GM12873 (cell line): ENCODE results near the gene SEMA6D.

Experiments
- CTCF ChIP-seq: IDR thresholded peaks from 2 replicates; pipeline ENCODE4 v1.5.1; 2012; ENCODE audit warnings: low read depth, mild to moderate bottlenecking, moderate library complexity, low read length, control low read depth; ENCODE audit not compliant: insufficient read depth; ENCODE audit errors: missing control alignments

SEMA6D gene

DNA sequence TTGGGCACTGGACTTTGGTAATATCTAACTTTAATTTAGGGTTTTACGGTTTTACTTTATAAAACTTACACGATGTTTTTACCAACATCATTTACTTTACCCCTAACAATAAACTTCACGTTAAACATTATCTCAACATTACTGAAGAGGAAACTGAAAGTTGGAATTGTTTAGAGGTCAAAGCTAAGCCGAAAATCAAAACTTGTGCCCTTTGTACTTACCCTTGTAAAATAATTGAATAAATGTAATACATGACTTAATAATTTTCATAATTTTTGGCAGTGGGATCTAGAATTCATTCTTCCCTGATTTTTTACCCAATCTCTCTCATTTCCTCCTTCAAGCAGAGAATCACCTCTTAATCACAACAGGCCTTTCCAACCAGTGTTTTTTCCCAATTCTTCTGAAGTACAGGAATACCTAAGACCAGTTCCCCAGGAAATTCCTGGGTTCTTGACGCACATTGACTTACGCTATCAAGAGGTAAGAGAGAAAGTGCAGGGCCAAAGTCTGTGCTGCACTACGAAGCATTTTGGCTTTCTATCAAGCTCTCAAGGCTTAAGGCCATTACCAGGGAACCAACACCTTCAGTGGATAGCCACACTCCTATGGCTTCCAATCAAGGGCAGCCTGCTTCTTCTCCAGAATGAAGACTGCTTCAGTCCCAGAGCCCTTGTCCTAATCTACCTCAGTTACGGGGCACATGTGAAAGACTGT, 11.9 kb upstream of the SEMA6D start:
- no peak for TF ChIP-seq CTCF

- no peak for TF ChIP-seq CTCF
These were observed 9.9 kb upstream of the SEMA6D start for GRCh38 chr15:47707391-47707790.

DNA sequence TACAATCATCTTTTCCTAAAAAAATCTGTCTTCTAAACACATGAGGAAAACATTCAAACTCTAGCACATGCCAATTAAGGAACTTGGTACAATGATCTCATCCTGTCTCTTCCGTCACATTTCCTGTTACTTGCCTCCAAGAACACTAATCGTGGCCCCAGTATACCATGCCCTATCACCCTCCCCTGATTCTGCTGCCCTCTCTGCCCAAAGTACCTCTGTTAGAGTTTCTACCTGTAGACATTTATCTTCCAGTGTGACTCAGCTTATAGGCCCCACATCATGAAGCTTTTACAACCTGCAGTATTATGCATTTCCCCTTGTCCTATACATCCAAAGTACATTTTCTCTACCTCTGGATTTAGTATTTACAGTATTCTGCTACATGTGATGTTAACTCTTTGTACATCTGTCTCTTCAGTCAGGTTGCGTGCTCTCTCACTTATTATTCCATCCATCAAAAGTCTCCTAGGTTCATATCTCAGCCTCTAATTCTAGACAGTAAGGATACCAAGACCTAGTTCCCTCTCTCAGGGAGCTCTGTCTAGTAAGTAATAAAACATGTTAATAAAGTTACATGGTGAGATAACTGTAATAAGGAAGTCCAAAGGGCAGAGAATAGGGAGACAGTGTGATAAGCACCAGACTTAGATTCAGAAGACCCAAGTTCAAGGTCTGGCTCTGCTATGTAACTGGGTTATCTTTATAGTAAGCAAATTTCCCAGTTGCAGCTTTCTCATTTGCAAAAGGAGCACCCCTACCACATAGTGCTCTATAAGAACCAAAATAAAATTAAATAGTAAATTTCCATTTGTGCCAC, 8.9 kb upstream of the SEMA6D start:
- no peak for TF ChIP-seq CTCF

DNA sequence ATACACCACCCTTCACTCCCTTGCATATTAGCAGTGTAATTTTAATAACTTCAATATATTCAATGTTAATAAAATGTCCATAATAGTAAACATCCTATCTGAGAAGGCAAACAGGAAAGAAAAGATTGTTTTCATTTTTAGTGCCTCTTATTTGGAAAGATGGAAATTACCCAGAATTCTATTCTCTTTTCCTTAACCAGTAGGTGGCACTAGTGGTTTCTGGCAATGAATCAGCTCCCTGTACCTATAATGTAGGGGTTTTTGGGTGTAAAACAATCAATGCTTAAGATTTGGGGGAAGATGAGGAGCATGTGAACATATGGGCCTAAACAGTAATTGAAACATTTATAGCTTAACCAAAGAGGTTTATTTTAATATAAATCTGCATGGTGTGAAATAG, 5.7 kb upstream of the SEMA6D start:
- TF ChIP-seq CTCF: peak; percentile 48

DNA sequence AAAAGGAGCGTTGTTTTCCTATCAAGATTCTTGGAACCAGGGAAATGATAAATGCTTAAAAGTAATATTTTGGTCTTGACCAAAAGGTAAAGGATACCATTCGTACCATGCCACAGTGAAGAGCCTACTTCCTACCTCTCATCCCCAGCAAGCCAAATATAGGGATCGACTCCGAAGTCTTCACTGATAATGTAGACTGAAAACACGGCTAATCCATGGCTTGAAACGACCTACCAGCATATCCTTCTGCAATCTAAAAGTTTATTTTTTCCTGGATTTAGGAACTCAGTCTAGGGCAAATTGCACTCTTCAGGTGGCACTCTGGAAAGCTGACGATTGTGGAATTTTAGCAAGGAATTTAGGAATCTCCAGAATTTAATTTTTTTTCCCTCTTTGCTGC, 1.9 kb upstream of the SEMA6D start:
- no peak for TF ChIP-seq CTCF

DNA sequence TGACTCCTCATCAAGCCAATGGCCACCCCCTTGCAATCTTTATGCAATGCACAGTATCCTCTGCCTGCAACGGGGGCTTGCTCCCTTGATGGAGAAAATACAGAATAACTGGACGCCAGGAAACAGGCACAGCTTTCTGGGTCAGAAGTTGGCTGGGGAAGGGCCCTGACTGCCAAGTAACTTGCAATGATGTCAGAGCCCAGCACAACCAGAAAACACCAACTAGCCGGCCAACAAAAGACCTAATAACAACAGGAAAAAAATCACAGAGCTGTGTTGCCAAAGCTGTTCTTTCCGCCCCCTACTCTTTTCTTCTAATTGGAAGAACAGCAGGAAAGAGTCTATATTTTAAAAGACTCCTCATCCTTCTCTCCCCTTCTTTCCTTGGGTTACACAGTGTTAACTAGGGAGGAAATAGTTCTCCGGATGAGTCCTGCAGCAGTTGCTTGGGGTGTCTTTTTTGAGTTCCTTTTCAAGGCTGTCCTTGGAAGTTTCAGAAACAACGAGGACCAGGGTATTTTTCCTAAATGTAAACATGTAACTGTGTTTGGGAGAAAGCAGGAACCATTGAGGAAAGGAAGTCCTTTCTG, 1.4 kb upstream of the SEMA6D start:
- TF ChIP-seq CTCF: no peak

- TF ChIP-seq CTCF: no peak
These were observed 789 bp upstream of the SEMA6D start for GRCh38 chr15:47716516-47716915.
